KMS-11 (cell line): ENCODE measurements around the gene ARHGEF3.

Source experiments
- H2AFZ ChIP-seq: fragments of 200-600 bp; sonication (generic); 2 replicates; pipeline ENCODE4 v1.6.1; 2016; ENCODE audit warnings: antibody characterized with exemption, mixed run types, low read depth
- H3K27ac ChIP-seq: fragments of 200-600 bp; sonication (generic); 2 replicates; pipeline ENCODE4 v1.6.1; 2016; ENCODE audit warnings: mild to moderate bottlenecking, mixed run types
- H3K27me3 ChIP-seq: fragments of 200-600 bp; sonication (generic); 2 replicates; pipeline ENCODE4 v1.6.1; 2017; ENCODE audit warnings: mild to moderate bottlenecking, low read depth, mixed run types, moderate library complexity; ENCODE audit not compliant: insufficient read depth
- H3K36me3 ChIP-seq: fragments of 200-600 bp; sonication (generic); 2 replicates; pipeline ENCODE4 v1.6.1; 2017; ENCODE audit warnings: mild to moderate bottlenecking, mixed run types; ENCODE audit not compliant: insufficient read depth
- H3K4me1 ChIP-seq: fragments of 200-600 bp; sonication (generic); 2 replicates; pipeline ENCODE4 v1.6.1; 2016; ENCODE audit warnings: mild to moderate bottlenecking, low read depth, mixed run types; ENCODE audit not compliant: poor library complexity, severe bottlenecking
- H3K4me2 ChIP-seq: fragments of 200-600 bp; sonication (generic); 2 replicates; pipeline ENCODE4 v1.7.0; 2016; ENCODE audit warnings: mild to moderate bottlenecking, mixed run types
- H3K4me3 ChIP-seq: fragments of 200-600 bp; sonication (generic); IDR thresholded peaks from 2 replicates; pipeline ENCODE4 v1.6.1; 2017; ENCODE audit warnings: low read depth, low read length, mixed read lengths; ENCODE audit not compliant: insufficient read depth
- H3K79me2 ChIP-seq: fragments of 200-600 bp; sonication (generic); 2 replicates; pipeline ENCODE4 v1.6.1; 2016; ENCODE audit warnings: low read depth, mixed run types; ENCODE audit not compliant: insufficient read depth
- H3K9ac ChIP-seq: fragments of 200-600 bp; sonication (generic); 2 replicates; pipeline ENCODE4 v1.6.1; 2016; ENCODE audit warnings: mild to moderate bottlenecking, mixed run types
- H4K20me1 ChIP-seq: fragments of 200-600 bp; sonication (generic); 2 replicates; pipeline ENCODE4 v1.6.1; 2016; ENCODE audit warnings: mild to moderate bottlenecking, mixed run types; ENCODE audit not compliant: insufficient read depth
- TF ChIP-seq, protein P1 (sequence below): fragments of 200-600 bp; sonication (generic); conservative IDR thresholded peaks from 2 replicates; pipeline ENCODE4 v1.6.1; 2017; ENCODE audit warnings: low read depth, mild to moderate bottlenecking, antibody characterized with exemption, low read length, moderate library complexity, mixed read lengths

Gene ARHGEF3

DNA sequence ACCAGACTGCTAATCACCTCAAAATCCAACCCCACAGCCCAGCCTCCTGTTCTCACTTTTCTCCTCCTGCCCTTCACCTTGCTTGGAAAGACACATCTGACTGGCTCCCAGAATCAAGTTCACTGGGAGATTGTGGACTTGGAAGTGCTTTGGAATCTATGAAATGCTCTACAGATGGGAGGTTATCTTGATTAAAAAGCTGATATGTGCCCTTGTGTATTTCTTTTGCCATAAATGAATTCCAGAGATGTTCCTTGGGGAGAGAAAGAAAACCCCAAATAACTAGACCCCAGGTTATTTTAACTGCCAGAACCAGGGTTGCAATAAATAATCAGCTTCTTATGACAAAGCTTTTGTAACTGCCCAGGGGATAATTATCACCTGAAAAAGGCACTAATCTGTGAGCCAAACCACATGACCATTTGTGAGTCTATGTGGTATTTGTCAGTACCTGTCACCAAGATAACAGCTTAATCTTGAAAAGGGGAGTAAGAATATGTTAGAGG is 21.7 kb upstream of the ARHGEF3 start:
- H3K4me3 ChIP-seq: no peak overlapping the region
- no peak overlapping the region for H3K9ac ChIP-seq
- no peaks in the 10 kb centered on the region for H4K20me1 ChIP-seq
- peaks cover 40% of the 10 kb centered on the region for H3K4me1 ChIP-seq
- no peak overlapping the region for H2AFZ ChIP-seq
- no peak overlapping the region for H3K27ac ChIP-seq
- TF ChIP-seq, protein P1, sequence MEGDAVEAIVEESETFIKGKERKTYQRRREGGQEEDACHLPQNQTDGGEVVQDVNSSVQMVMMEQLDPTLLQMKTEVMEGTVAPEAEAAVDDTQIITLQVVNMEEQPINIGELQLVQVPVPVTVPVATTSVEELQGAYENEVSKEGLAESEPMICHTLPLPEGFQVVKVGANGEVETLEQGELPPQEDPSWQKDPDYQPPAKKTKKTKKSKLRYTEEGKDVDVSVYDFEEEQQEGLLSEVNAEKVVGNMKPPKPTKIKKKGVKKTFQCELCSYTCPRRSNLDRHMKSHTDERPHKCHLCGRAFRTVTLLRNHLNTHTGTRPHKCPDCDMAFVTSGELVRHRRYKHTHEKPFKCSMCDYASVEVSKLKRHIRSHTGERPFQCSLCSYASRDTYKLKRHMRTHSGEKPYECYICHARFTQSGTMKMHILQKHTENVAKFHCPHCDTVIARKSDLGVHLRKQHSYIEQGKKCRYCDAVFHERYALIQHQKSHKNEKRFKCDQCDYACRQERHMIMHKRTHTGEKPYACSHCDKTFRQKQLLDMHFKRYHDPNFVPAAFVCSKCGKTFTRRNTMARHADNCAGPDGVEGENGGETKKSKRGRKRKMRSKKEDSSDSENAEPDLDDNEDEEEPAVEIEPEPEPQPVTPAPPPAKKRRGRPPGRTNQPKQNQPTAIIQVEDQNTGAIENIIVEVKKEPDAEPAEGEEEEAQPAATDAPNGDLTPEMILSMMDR: no peak
- H3K36me3 ChIP-seq: no peaks in the 10 kb centered on the region
- peak overlapping the region; percentile 40; the same call in 1 of the 2 replicates for H3K4me2 ChIP-seq
- no peaks in the 10 kb centered on the region for H3K27me3 ChIP-seq
- H3K79me2 ChIP-seq: no peaks in the 10 kb centered on the region

DNA sequence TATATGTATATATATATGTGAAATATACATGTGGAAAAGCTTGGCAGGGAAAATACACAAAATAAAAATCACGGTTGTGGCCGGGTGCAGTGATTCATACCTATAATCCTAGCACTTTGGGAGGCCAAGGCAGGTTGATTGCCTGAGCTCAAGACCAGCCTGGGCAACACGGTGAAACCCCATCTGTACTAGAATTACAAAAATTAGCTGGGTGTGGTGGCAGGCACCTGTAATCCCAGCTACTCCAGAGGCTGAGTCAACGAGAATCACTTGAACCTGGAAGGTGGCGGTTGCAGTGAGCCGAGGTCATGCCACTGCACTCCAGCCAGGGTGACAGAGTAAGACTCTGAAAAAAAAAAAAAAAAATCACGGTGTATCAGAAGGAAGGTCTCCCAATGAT is 20.8 kb upstream of the ARHGEF3 start:
- no peaks in the 10 kb centered on the region for H3K79me2 ChIP-seq
- H3K4me1 ChIP-seq: peaks cover 40% of the 10 kb centered on the region
- H3K27ac ChIP-seq: no peak overlapping the region
- TF ChIP-seq, protein P1: no peak
- H3K27me3 ChIP-seq: no peaks in the 10 kb centered on the region
- H2AFZ ChIP-seq: no peak overlapping the region
- H3K9ac ChIP-seq: no peak overlapping the region
- H3K36me3 ChIP-seq: no peaks in the 10 kb centered on the region
- H3K4me3 ChIP-seq: no peak overlapping the region
- no peak overlapping the region for H3K4me2 ChIP-seq
- H4K20me1 ChIP-seq: no peaks in the 10 kb centered on the region

DNA sequence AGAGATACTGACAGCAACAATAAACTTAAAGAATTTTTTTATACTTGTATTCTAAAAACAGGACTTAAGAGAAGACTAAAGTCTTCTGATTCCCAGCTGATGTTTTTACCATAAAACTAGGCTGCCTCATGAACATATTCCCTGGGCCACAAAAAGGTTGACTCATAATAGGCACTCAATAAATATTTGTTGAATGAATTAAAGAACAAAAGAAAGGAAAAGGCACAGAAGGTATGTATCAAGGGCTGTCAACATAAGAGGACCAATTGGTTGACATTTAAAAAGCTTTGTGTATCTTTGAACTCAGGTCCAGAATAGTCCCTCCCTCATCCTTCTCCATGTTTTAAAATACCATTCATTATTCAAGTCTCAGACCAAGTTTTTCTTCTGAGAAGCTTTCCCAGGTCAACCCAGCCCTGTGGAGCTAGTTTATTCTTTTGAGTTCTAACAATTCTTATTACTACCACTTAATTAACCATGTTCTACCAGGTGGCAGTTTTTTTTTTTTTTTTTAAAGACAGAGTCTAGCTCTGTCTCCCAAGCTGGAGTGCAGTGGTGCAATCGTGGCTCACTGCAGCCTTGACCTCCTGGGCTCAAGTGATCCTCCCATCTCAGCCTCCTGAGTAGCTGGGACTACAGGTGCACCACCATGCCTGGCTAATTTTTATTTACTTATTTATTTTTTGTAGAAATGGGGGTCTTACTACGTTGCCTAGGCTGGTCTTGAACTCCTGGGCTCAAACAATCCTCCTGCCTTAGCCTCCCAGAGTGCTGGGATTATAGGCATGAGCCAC is 17.5 kb upstream of the ARHGEF3 start:
- H3K27me3 ChIP-seq: no peaks in the 10 kb centered on the region
- TF ChIP-seq, protein P1: no peak
- H3K9ac ChIP-seq: no peak overlapping the region
- H3K36me3 ChIP-seq: no peaks in the 10 kb centered on the region
- no peak overlapping the region for H2AFZ ChIP-seq
- H3K27ac ChIP-seq: no peak overlapping the region
- no peaks in the 10 kb centered on the region for H3K79me2 ChIP-seq
- H3K4me1 ChIP-seq: peaks cover 18% of the 10 kb centered on the region
- no peaks in the 10 kb centered on the region for H4K20me1 ChIP-seq
- no peak overlapping the region for H3K4me2 ChIP-seq
- no peak overlapping the region for H3K4me3 ChIP-seq

DNA sequence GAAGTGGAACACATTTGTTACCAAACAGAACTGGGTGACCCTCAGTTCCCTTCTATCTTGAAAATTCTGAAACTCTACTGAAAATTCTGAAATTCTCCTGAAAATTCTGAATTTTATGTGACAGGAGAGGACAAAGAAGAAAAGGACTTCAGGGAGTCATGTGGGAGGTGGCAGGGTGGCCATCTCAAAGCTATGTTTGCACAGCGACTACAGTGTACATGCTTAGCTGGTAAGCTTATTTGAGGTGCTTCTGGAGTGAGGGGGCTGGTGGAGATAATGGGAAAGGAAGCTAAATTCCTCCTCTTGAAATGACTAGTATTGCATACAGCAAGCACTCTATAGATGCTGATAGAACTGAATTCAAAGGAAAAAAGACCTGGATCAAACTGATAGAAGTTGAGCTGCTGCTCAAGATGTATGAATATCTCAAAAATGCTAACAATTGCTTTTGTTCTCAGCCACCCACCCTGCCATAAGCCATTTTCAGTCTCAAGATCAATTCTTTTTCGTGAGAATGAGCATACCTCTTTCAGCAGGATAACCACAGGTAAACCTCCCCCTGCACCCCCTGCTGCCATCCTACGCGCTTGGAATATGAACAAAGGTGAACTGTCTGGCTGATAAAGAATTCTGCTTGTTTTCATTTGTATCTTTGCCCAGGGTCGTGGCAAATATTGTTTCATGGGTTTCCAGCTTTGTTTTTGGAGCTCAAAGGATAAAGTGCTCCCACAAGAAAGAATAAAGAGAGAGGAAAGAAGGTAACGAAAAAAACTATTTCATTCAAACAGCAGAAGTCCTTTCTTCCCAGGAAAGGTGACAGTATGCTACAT is 16.6 kb upstream of the ARHGEF3 start:
- TF ChIP-seq, protein P1: no peak
- peaks cover 18% of the 10 kb centered on the region for H3K4me1 ChIP-seq
- H3K4me2 ChIP-seq: no peak overlapping the region
- no peaks in the 10 kb centered on the region for H3K79me2 ChIP-seq
- no peak overlapping the region for H3K9ac ChIP-seq
- no peaks in the 10 kb centered on the region for H4K20me1 ChIP-seq
- H3K27me3 ChIP-seq: no peaks in the 10 kb centered on the region
- no peak overlapping the region for H2AFZ ChIP-seq
- no peak overlapping the region for H3K4me3 ChIP-seq
- no peaks in the 10 kb centered on the region for H3K36me3 ChIP-seq
- no peak overlapping the region for H3K27ac ChIP-seq
